Hepatocyte (in vitro differentiated cells): ENCODE data around the gene ABCC6. TPM values are rescaled to one million over a fixed set of nuclear protein-coding genes. Genes with fewer than 3 reads are reported as not detected.

ENCODE experiments used
- DNase-seq: peaks from one replicate; pipeline ENCODE4 v3.0.0-alpha.2; 2016; ENCODE audit warnings: low spot score
- H2AFZ ChIP-seq: fragments of 200-600 bp; sonication (generic); 2 replicates; pipeline ENCODE4 v1.6.0; 2016; ENCODE audit warnings: antibody characterized with exemption, mild to moderate bottlenecking
- H3K27ac ChIP-seq: fragments of 200-600 bp; sonication (generic); 2 replicates; pipeline ENCODE4 v1.5.1; 2016; ENCODE audit warnings: mild to moderate bottlenecking
- H3K27me3 ChIP-seq: fragments of 200-600 bp; sonication (generic); 2 replicates; pipeline ENCODE4 v1.6.1; 2016
- H3K36me3 ChIP-seq: fragments of 200-600 bp; sonication (generic); replicated peaks from 2 replicates; pipeline ENCODE4 v1.5.1; 2016; ENCODE audit warnings: low read depth; ENCODE audit not compliant: insufficient read depth
- H3K4me1 ChIP-seq: fragments of 200-600 bp; sonication (generic); 2 replicates; pipeline ENCODE4 v1.5.1; 2016; ENCODE audit warnings: mild to moderate bottlenecking, moderate library complexity; ENCODE audit not compliant: insufficient read depth
- H3K4me2 ChIP-seq: fragments of 200-600 bp; sonication (generic); 2 replicates; pipeline ENCODE4 v1.6.0; 2016
- H3K4me3 ChIP-seq: fragments of 200-600 bp; sonication (generic); 2 replicates; pipeline ENCODE4 v1.5.1; 2016; ENCODE audit warnings: mild to moderate bottlenecking
- H3K79me2 ChIP-seq: fragments of 200-600 bp; sonication (generic); 2 replicates; pipeline ENCODE4 v1.6.0; 2017; ENCODE audit warnings: mild to moderate bottlenecking
- H3K9me2 ChIP-seq: fragments of 200-600 bp; sonication (generic); replicated peaks from 2 replicates; pipeline ENCODE4 v1.6.0; 2017; ENCODE audit warnings: mild to moderate bottlenecking; ENCODE audit not compliant: insufficient read depth
- H3K9me3 ChIP-seq: fragments of 200-600 bp; sonication (generic); 2 replicates; pipeline ENCODE4 v1.5.1; 2016; ENCODE audit warnings: low read depth, mild to moderate bottlenecking
- H4K20me1 ChIP-seq: fragments of 200-600 bp; sonication (generic); 2 replicates; pipeline ENCODE4 v1.6.0; 2016; ENCODE audit warnings: mild to moderate bottlenecking; ENCODE audit not compliant: insufficient read depth, poor library complexity, severe bottlenecking
- EZH2 ChIP-seq: fragments of 200-600 bp; sonication (generic); IDR thresholded peaks from 2 replicates; pipeline ENCODE4 v1.6.1; 2016; ENCODE audit warnings: antibody characterized with exemption, mild to moderate bottlenecking, borderline replicate concordance
- EZH2phosphoT487 ChIP-seq: fragments of 200-600 bp; sonication (generic); IDR thresholded peaks from one replicate; pipeline ENCODE4 v1.6.1; 2018; ENCODE audit warnings: antibody characterized with exemption, mild to moderate bottlenecking, low read depth, moderate library complexity; ENCODE audit not compliant: unreplicated experiment, severe bottlenecking
- WGBS: methylation state at CpG from one replicate; pipeline ENCODE4 v1.1.6; 2016; ENCODE audit warnings: low lambda C conversion rate; ENCODE audit errors: missing lambda C conversion rate; 5-methylcytosine and 5-hydroxymethylcytosine counted together
- polyA plus RNA-seq: library from polyadenylated mRNA; unstranded; fragments of >200 nt; fragmentation: Nextera tagmentation; extraction: Ambion mirVana; gene quantifications from 2 replicates; pipeline ENCODE4 v1.2.1, GENCODE V29; 2016
- total RNA-seq: library from RNA; depleted of rRNA; stranded (reverse); fragments of >200 nt; gene quantifications from 2 replicates; pipeline ENCODE4 v1.2.3, GENCODE V29; 2014
- TF ChIP-seq, protein P1 (sequence below): fragments of 200-600 bp; sonication (generic); IDR thresholded peaks from 2 replicates; pipeline ENCODE4 v1.5.1; 2016; ENCODE audit warnings: antibody characterized with exemption, mild to moderate bottlenecking; ENCODE audit not compliant: poor library complexity

Gene ABCC6
- total and polyA plus RNA-seq, 2 experiments from 2014 or later: 41.2 to 46.8 TPM

DNA sequence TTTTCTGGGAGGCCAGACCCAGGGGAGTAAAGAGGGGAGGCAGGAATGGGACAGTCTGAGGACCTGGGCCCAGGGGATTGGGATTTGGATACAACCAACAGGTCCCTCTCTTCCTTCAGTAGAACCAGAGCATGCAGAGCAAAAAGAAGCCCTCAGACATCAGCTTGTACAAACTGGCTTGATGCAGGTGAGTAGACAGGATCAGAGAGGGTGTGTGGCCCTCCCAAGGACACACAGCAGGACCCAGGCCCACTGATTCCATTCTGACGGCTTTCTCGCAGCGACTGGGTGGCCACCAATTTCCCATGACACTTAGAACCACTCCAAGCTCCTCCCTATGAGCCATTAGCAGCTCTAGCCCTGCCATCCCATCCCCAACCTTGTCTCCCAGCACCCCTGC lies 63.6 kb downstream of the ABCC6 start:
- Histone ChIP-seq H3K4me2 (no peak overlapping the region), H3K9me2 (no peaks in the 10 kb centered on the region), H3K4me1 (no peaks in the 10 kb centered on the region), H3K27me3 (no peaks in the 10 kb centered on the region), H3K36me3 (peaks cover 6% of the 10 kb centered on the region), H3K27ac (no peak overlapping the region), H3K79me2 (no peaks in the 10 kb centered on the region), H4K20me1 (no peaks in the 10 kb centered on the region), H2AFZ (no peak overlapping the region), H3K9me3 (no peaks in the 10 kb centered on the region), H3K4me3 (no peak overlapping the region)
- no peak for DNase-seq
- TF ChIP-seq EZH2 (no peak), EZH2phosphoT487 (no peak)
- TF ChIP-seq, protein P1, sequence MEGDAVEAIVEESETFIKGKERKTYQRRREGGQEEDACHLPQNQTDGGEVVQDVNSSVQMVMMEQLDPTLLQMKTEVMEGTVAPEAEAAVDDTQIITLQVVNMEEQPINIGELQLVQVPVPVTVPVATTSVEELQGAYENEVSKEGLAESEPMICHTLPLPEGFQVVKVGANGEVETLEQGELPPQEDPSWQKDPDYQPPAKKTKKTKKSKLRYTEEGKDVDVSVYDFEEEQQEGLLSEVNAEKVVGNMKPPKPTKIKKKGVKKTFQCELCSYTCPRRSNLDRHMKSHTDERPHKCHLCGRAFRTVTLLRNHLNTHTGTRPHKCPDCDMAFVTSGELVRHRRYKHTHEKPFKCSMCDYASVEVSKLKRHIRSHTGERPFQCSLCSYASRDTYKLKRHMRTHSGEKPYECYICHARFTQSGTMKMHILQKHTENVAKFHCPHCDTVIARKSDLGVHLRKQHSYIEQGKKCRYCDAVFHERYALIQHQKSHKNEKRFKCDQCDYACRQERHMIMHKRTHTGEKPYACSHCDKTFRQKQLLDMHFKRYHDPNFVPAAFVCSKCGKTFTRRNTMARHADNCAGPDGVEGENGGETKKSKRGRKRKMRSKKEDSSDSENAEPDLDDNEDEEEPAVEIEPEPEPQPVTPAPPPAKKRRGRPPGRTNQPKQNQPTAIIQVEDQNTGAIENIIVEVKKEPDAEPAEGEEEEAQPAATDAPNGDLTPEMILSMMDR: no peak
- WGBS: 69% methylated on average over 3 of the region's 3 CpGs

DNA sequence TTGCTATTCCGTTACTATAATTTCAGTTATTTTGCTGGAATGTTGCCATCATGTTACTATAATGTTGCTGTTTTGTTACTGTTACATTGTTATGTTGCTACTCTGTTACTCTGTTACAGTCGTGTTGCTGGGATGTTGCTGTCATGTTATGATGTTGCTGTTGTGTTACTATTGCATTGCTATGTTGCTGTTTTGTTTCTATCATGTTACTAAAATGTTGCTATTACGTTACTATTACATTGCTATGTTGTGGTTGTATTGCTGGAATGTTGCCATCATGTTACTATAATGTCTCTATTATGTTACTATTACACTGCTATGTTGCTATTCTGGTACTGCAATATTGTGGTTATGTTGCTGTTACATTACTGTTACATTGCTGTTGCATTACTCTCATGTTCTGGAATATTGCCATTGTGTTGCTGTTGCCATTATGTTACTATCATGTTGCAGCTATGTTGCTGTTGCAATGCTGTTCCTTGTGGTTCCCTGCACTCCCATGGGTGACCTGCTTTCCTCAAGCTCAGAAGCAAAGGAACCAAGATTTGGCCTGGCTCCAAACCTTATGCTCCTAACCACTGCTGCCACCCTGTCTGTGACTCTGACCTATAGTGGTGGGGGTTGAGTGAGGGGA lies 64.4 kb downstream of the ABCC6 start:
- no peak for DNase-seq
- Histone ChIP-seq H2AFZ (no peak overlapping the region), H3K9me2 (no peaks in the 10 kb centered on the region), H3K4me2 (no peak overlapping the region), H3K4me1 (no peaks in the 10 kb centered on the region), H3K36me3 (peaks cover 6% of the 10 kb centered on the region), H3K27me3 (no peaks in the 10 kb centered on the region), H4K20me1 (no peaks in the 10 kb centered on the region), H3K79me2 (no peaks in the 10 kb centered on the region), H3K27ac (no peak overlapping the region), H3K9me3 (no peaks in the 10 kb centered on the region), H3K4me3 (no peak overlapping the region)
- no peak for TF ChIP-seq EZH2phosphoT487
- TF ChIP-seq EZH2: no peak
- TF ChIP-seq, protein P1: no peak
- 86% methylated on average over 3 of the region's 3 CpGs for WGBS

DNA sequence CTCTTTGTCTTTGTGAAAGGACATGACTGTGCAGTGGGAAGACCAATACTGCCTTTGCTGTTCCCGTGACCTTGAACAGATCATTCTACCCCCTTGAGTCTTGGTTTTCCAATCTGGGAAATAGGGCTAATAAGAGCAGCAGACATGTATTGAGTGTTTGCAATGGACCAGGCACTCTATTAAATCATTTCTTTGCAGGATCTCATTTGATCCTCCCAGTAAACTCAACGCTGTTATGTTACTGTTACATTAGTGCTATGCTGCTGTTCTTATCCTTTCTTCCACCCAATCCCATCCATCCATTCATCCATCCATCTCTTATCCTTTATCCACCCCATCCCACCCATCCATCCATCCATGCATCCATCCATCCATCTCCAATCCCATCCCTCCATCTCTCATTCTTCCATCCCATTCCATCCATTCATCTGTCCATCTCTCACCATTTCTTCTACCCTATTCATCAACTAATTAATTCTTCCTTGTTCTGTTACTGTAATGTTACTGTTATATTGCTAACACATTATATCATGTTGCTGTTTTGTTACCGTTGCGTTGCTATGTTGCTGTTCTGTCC lies 65.1 kb downstream of the ABCC6 start:
- TF ChIP-seq, protein P1: no peak
- no peak for TF ChIP-seq EZH2phosphoT487
- no peak for TF ChIP-seq EZH2
- 97% methylated on average over 4 of the region's 4 CpGs for WGBS
- Histone ChIP-seq H3K27me3 (no peaks in the 10 kb centered on the region), H3K27ac (no peak overlapping the region), H3K4me2 (no peak overlapping the region), H3K4me3 (no peak overlapping the region), H3K79me2 (no peaks in the 10 kb centered on the region), H4K20me1 (no peaks in the 10 kb centered on the region), H3K9me2 (no peaks in the 10 kb centered on the region), H2AFZ (no peak overlapping the region), H3K36me3 (peaks cover 6% of the 10 kb centered on the region), H3K9me3 (no peaks in the 10 kb centered on the region), H3K4me1 (no peaks in the 10 kb centered on the region)
- no peak for DNase-seq
